CD8-positive, alpha-beta memory T cell (primary cell): ENCODE results near the gene ANO6. TPM values are rescaled to one million over a fixed set of nuclear protein-coding genes. Genes with fewer than 3 reads are reported as not detected.
"Not testable (repeated sequence)": the region's sequence is repeated elsewhere in the genome, so short reads cannot be mapped to it uniquely, and the experiment has no call there.

ENCODE experiments used
- CTCF ChIA-PET: fragments of 350-600 bp; sonication (Branson Sonifier 250); formaldehyde crosslinking; loops from one replicate; lab custom pipeline; 2021; ENCODE audit warnings: antibody characterized with exemption; lab: Charles Lee
- POLR2A ChIA-PET: fragments of 350-600 bp; sonication (Branson Sonifier 250); formaldehyde crosslinking; loops from one replicate; lab custom pipeline; 2021; ENCODE audit warnings: antibody characterized with exemption; lab: Charles Lee
- DNase-seq, 5 donors: peaks; one replicate each; pipeline versions ENCODE4 v3.0.0 to v3.0.0-alpha.2; 2020 to 2022; ENCODE audit warnings: mixed read lengths in 1 of 5
- H3K27ac ChIP-seq: one replicate; pipeline ENCODE4 v1.7.0; 2013; ENCODE audit warnings: low read depth, mild to moderate bottlenecking, low read length, moderate library complexity
- H3K27me3 ChIP-seq: 2 replicates; pipeline ENCODE4 v1.7.0; 2013; ENCODE audit warnings: low read length, mild to moderate bottlenecking; ENCODE audit not compliant: insufficient read depth, poor library complexity, severe bottlenecking
- H3K36me3 ChIP-seq: 2 replicates; pipeline ENCODE4 v1.7.0; 2013; ENCODE audit warnings: mild to moderate bottlenecking, low read length, moderate library complexity; ENCODE audit not compliant: insufficient read depth
- H3K4me1 ChIP-seq: 2 replicates; pipeline ENCODE4 v1.7.0; 2013; ENCODE audit warnings: mild to moderate bottlenecking, low read length, moderate library complexity; ENCODE audit not compliant: insufficient read depth
- H3K4me3 ChIP-seq: 2 replicates; pipeline ENCODE4 v1.7.0; 2013; ENCODE audit warnings: mild to moderate bottlenecking, low read length
- H3K9me3 ChIP-seq: 2 replicates; pipeline ENCODE4 v1.7.0; 2013; ENCODE audit warnings: mild to moderate bottlenecking, low read length
- H3K27ac Mint-ChIP-seq, 8 donors: one replicate each; pipeline ENCODE4 v1.8.0; 2020 to 2021; ENCODE audit warnings: mixed read lengths in 8 of 8, mild to moderate bottlenecking in 6 of 8, inconsistent platforms in 3 of 8, moderate library complexity in 3 of 8
- H3K27me3 Mint-ChIP-seq, 2 donors: one replicate each; pipeline ENCODE4 v1.8.0; 2020 to 2021; ENCODE audit warnings: mixed read lengths in 2 of 2, mild to moderate bottlenecking in 1 of 2, moderate library complexity in 1 of 2
- H3K36me3 Mint-ChIP-seq, 3 donors: one replicate each; pipeline ENCODE4 v1.8.0; 2020 to 2021; ENCODE audit warnings: mixed read lengths in 3 of 3, inconsistent platforms in 1 of 3, mild to moderate bottlenecking in 1 of 3
- H3K4me1 Mint-ChIP-seq, 3 donors: one replicate each; pipeline ENCODE4 v1.8.0; 2020 to 2021; ENCODE audit warnings: mixed read lengths in 3 of 3, inconsistent platforms in 1 of 3, mild to moderate bottlenecking in 1 of 3
- H3K4me3 Mint-ChIP-seq, 7 donors: one replicate each; pipeline ENCODE4 v1.8.0; 2020 to 2021; ENCODE audit warnings: mixed read lengths in 7 of 7, mild to moderate bottlenecking in 6 of 7, moderate library complexity in 4 of 7, inconsistent platforms in 2 of 7
- H3K9me3 Mint-ChIP-seq, 5 donors: one replicate each; pipeline ENCODE4 v1.8.0; 2020 to 2022; ENCODE audit warnings: mixed read lengths in 5 of 5, mild to moderate bottlenecking in 3 of 5, moderate library complexity in 2 of 5, inconsistent platforms in 1 of 5
- polyA plus RNA-seq: library from polyadenylated mRNA; unstranded; fragments of 300-500 nt; fragmentation: Illumina TruSeq; gene quantifications from one replicate; pipeline ENCODE4 v1.2.3, GENCODE V29; 2021
- total RNA-seq, 2 experiments: library from RNA; stranded (reverse); gene quantifications; one replicate each; pipeline ENCODE4 v1.2.3, GENCODE V29; 2021

Gene ANO6
- total and polyA plus RNA-seq, 3 experiments from 2014 or later, result 19.7 to 26.1 (median 20.0) TPM

- CTCF ChIA-PET, result interaction anchor here (1.3 kb wide), 1 partner anchor 33 kb away, joined by 3 read pairs; no protein-coding TSS in a partner anchor
- H3K9me3 Mint-ChIP-seq, DNase-seq, H3K27ac ChIP-seq, H3K4me3 ChIP-seq, H3K27me3 ChIP-seq, H3K27ac Mint-ChIP-seq, H3K4me3 Mint-ChIP-seq, H3K36me3 Mint-ChIP-seq, H3K4me1 ChIP-seq, H3K27me3 Mint-ChIP-seq, H3K36me3 ChIP-seq, POLR2A ChIA-PET, H3K9me3 ChIP-seq: not testable (repeated sequence)
- H3K4me1 Mint-ChIP-seq, result peaks cover 28 to 52% (median 45%) of the 10 kb centered on the region in 3 donors
These were observed 46.3 kb downstream of the ANO6 start for GRCh38 chr12:45262185-45262584.

- Mint-ChIP-seq H3K36me3 (peaks cover 0 to 2% (median 0%) of the 10 kb centered on the region in 3 donors), H3K27ac (no peak overlapping the region), H3K27me3 (no peaks in the 10 kb centered on the region), H3K9me3 (no peaks in the 10 kb centered on the region), H3K4me1 (peaks cover 21 to 44% (median 43%) of the 10 kb centered on the region in 3 donors), H3K4me3 (no peak overlapping the region)
- Histone ChIP-seq H3K4me3 (no peak overlapping the region), H3K9me3 (no peaks in the 10 kb centered on the region), H3K27me3 (no peaks in the 10 kb centered on the region), H3K36me3 (no peaks in the 10 kb centered on the region), H3K4me1 (no peaks in the 10 kb centered on the region), H3K27ac (no peak overlapping the region)
- ChIA-PET POLR2A (no interaction called here), CTCF (interaction anchor here (1.3 to 1.6 kb wide), 2 partner anchors 30 to 35 kb away, joined by 3 read pairs; no protein-coding TSS in a partner anchor)
- DNase-seq, result no peak
These were observed 47.7 kb downstream of the ANO6 start for GRCh38 chr12:45263587-45263986.

GRCh38 chr12:45268672-45269411, 52.9 kb downstream of the ANO6 start:
- POLR2A ChIA-PET, result no interaction called here
- no peak overlapping the region for H3K27ac Mint-ChIP-seq

GRCh38 chr12:45269412-45269751, 53.5 kb downstream of the ANO6 start:
- H3K4me1 ChIP-seq, result no peaks in the 10 kb centered on the region
- H3K27ac Mint-ChIP-seq, result no peak overlapping the region
- DNase-seq, result no peak
- H3K4me1 Mint-ChIP-seq, result peaks cover 11 to 28% (median 17%) of the 10 kb centered on the region in 3 donors
- H3K9me3 ChIP-seq, result no peaks in the 10 kb centered on the region
- H3K9me3 Mint-ChIP-seq, result no peaks in the 10 kb centered on the region
- no peaks in the 10 kb centered on the region for H3K27me3 Mint-ChIP-seq
- CTCF ChIA-PET, result no interaction called here
- POLR2A ChIA-PET, result no interaction called here
- no peak overlapping the region for H3K4me3 Mint-ChIP-seq
- H3K36me3 Mint-ChIP-seq, result peaks cover 2 to 3% (median 3%) of the 10 kb centered on the region in 3 donors
- H3K27me3 ChIP-seq, result no peaks in the 10 kb centered on the region
- H3K27ac ChIP-seq, result no peak overlapping the region
- H3K36me3 ChIP-seq, result no peaks in the 10 kb centered on the region
- H3K4me3 ChIP-seq, result no peak overlapping the region

More at GRCh38 chr12:45268672-45269411, 52.9 kb downstream of the ANO6 start:
- H3K36me3 Mint-ChIP-seq, result peaks cover 2 to 3% (median 3%) of the 10 kb centered on the region in 3 donors
- no peaks in the 10 kb centered on the region for H3K9me3 ChIP-seq
- no peaks in the 10 kb centered on the region for H3K36me3 ChIP-seq
- H3K4me1 ChIP-seq, result no peaks in the 10 kb centered on the region
- no peak overlapping the region for H3K27ac ChIP-seq
- H3K27me3 ChIP-seq, result no peaks in the 10 kb centered on the region
- H3K4me3 ChIP-seq, result no peak overlapping the region
- H3K4me3 Mint-ChIP-seq, result no peak overlapping the region
- CTCF ChIA-PET, result interaction anchor here (1.4 kb wide), 1 partner anchor 9 kb away, joined by 4 read pairs; no protein-coding TSS in a partner anchor
- DNase-seq, result no peak
- no peaks in the 10 kb centered on the region for H3K27me3 Mint-ChIP-seq
- no peaks in the 10 kb centered on the region for H3K9me3 Mint-ChIP-seq
- H3K4me1 Mint-ChIP-seq, result peaks cover 11 to 31% (median 17%) of the 10 kb centered on the region in 3 donors

- ChIA-PET POLR2A (no interaction called here), CTCF (no interaction called here)
- no peak for DNase-seq
- Histone ChIP-seq H3K4me3 (no peak overlapping the region), H3K27ac (no peak overlapping the region), H3K27me3 (no peaks in the 10 kb centered on the region), H3K36me3 (no peaks in the 10 kb centered on the region), H3K4me1 (no peaks in the 10 kb centered on the region), H3K9me3 (no peaks in the 10 kb centered on the region)
- no peak overlapping the region for H3K4me3 Mint-ChIP-seq
- H3K27ac Mint-ChIP-seq, result no peak overlapping the region
- H3K27me3 Mint-ChIP-seq, result no peaks in the 10 kb centered on the region
- no peaks in the 10 kb centered on the region for H3K9me3 Mint-ChIP-seq
- peaks cover 9 to 25% (median 12%) of the 10 kb centered on the region in 3 donors for H3K4me1 Mint-ChIP-seq
- H3K36me3 Mint-ChIP-seq, result peaks cover 2 to 3% (median 3%) of the 10 kb centered on the region in 3 donors
These were observed 55.1 kb downstream of the ANO6 start for GRCh38 chr12:45270951-45271350.

- CTCF ChIA-PET, result no interaction called here
- H3K36me3 Mint-ChIP-seq, result peaks cover 3 to 4% (median 3%) of the 10 kb centered on the region in 3 donors
- H3K4me1 Mint-ChIP-seq, result peaks cover 0 to 8% (median 4%) of the 10 kb centered on the region in 3 donors
- H3K27me3 ChIP-seq, result no peaks in the 10 kb centered on the region
- H3K27ac ChIP-seq, result no peak overlapping the region
- POLR2A ChIA-PET, result no interaction called here
- H3K27me3 Mint-ChIP-seq, result no peaks in the 10 kb centered on the region
- DNase-seq, result no peak
- H3K9me3 Mint-ChIP-seq, result no peaks in the 10 kb centered on the region
- H3K4me1 ChIP-seq, result no peaks in the 10 kb centered on the region
- no peak overlapping the region for H3K4me3 Mint-ChIP-seq
- H3K27ac Mint-ChIP-seq, result no peak overlapping the region
- H3K36me3 ChIP-seq, result no peaks in the 10 kb centered on the region
- no peaks in the 10 kb centered on the region for H3K9me3 ChIP-seq
- no peak overlapping the region for H3K4me3 ChIP-seq
These were observed 57.9 kb downstream of the ANO6 start for GRCh38 chr12:45273717-45274271.

- Histone ChIP-seq H3K27ac (no peak overlapping the region), H3K9me3 (no peaks in the 10 kb centered on the region), H3K36me3 (no peaks in the 10 kb centered on the region), H3K4me1 (no peaks in the 10 kb centered on the region), H3K4me3 (no peak overlapping the region), H3K27me3 (no peaks in the 10 kb centered on the region)
- Mint-ChIP-seq H3K36me3 (peaks cover 3 to 14% (median 12%) of the 10 kb centered on the region in 3 donors), H3K27ac (no peak overlapping the region), H3K27me3 (no peaks in the 10 kb centered on the region), H3K9me3 (no peaks in the 10 kb centered on the region), H3K4me1 (peaks cover 0 to 4% (median 0%) of the 10 kb centered on the region in 3 donors), H3K4me3 (no peak overlapping the region)
- DNase-seq, result no peak
- ChIA-PET POLR2A (no interaction called here), CTCF (no interaction called here)
These were observed 60.4 kb downstream of the ANO6 start for GRCh38 chr12:45276154-45276755.

GRCh38 chr12:45278447-45278846, 62.6 kb downstream of the ANO6 start:
- DNase-seq, result no peak
- H3K4me1 Mint-ChIP-seq, result peaks cover 0 to 7% (median 0%) of the 10 kb centered on the region in 3 donors
- POLR2A ChIA-PET, result no interaction called here
- H3K36me3 Mint-ChIP-seq, result peaks cover 8 to 17% (median 15%) of the 10 kb centered on the region in 3 donors
- Histone ChIP-seq H3K27me3 (no peaks in the 10 kb centered on the region), H3K4me3 (no peak overlapping the region), H3K4me1 (no peaks in the 10 kb centered on the region), H3K27ac (no peak overlapping the region), H3K36me3 (no peaks in the 10 kb centered on the region), H3K9me3 (no peaks in the 10 kb centered on the region)
- H3K4me3 Mint-ChIP-seq, result no peak overlapping the region
- H3K27ac Mint-ChIP-seq, result no peak overlapping the region
- H3K9me3 Mint-ChIP-seq, result no peaks in the 10 kb centered on the region
- H3K27me3 Mint-ChIP-seq, result no peaks in the 10 kb centered on the region
- CTCF ChIA-PET, result no interaction called here
